Stimulated activated CD4-positive, alpha-beta T cell treated with anti-CD3 and anti-CD28 coated beads, Interleukin-1b, Interleukin-23, amount 100 ng/mL, for 48 hours (primary cell): Measurements from ENCODE around the gene NSMCE1.
"Not testable (repeated sequence)": the region's sequence is repeated elsewhere in the genome, so short reads cannot be mapped to it uniquely, and the experiment has no call there.

Experiments
- DNase-seq: peaks from one replicate; pipeline ENCODE4 v3.0.0-alpha.2; 2020

Gene NSMCE1

GRCh38 chr16:27269300-27270150 lies 953 bp upstream of the NSMCE1 start:
- DNase-seq = no peak

GRCh38 chr16:27267037-27267677 lies 1.4 kb downstream of the NSMCE1 start:
- DNase-seq = no peak

DNA sequence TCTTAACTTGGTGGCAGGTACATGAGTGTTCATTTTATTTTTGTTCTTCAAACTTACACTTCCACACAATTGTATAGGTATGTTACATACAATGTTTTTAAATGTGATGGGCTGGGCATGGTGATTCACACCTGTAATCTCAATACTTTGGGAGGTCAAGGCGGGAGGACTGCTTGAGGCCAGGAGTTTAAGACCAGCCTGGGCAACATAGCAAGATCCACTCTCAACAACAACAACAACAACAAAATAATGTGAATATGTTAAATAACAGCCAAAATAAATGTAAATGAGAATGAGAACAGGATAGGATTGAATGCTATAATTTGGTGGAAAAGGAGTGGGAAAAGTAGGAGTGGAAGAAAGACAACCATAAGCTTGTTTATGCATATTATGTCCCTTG lies 2.6 kb downstream of the NSMCE1 start:
- DNase-seq = no peak

GRCh38 chr16:27264151-27264550 lies 4.4 kb downstream of the NSMCE1 start:
- DNase-seq = no peak

- not testable (repeated sequence) for DNase-seq
Measured at GRCh38 chr16:27262904-27263423, 5.6 kb downstream of the NSMCE1 start.

- no peak for DNase-seq
Measured at GRCh38 chr16:27259710-27260109, 8.9 kb downstream of the NSMCE1 start.

DNA sequence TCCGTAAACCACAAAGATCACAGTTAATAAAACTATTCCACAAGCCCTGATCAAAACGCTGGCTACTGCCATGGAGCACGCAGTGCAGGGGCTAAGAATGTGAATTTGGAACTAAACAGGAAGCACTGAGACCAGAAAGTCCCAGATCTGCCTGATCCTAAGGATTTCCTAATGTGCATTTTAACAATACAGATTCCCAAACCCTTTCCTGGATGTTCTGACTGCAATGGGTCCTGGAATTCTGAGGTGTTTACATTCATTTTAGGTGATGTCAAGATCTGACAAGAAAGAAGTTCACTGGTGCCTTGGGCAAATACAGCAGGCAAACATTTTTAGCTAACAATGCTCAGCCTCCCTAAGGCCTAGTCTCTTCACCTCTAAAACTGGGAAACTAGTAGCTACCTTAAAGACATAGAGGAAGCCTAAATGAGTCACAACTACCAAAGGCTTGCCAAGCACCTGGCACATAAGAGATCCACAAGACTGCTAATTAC lies 10.3 kb downstream of the NSMCE1 start:
- DNase-seq = no peak

GRCh38 chr16:27257271-27257670 lies 11.3 kb downstream of the NSMCE1 start:
- no peak for DNase-seq

- no peak for DNase-seq
Measured at GRCh38 chr16:27256861-27257260, 11.7 kb downstream of the NSMCE1 start.

DNA sequence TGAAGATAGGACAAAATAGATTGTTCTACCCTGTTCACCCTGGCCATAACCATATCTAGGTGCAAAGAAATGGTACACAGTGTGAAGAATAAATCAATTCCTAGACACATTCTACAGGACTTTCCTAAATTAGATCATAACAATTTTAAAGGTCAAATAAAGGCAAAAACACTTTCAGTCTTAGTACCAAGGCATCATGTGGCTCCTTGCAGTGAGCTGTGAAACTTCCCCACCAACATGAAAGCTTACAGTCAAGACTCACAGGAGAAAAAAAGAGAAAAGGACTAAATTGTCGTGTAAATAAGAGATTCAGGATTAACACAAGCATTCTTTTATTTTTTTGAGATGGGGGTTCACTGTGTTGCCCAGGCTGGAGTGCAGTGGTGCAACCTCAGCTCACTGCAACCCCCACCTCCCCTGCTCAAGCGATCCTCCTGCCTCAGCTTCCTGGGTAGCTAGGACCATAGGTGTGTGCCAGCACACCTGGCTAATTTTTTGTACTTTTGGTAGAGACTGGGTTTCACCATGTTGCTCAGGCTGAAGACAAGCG lies 14.2 kb downstream of the NSMCE1 start:
- DNase-seq = no peak

DNA sequence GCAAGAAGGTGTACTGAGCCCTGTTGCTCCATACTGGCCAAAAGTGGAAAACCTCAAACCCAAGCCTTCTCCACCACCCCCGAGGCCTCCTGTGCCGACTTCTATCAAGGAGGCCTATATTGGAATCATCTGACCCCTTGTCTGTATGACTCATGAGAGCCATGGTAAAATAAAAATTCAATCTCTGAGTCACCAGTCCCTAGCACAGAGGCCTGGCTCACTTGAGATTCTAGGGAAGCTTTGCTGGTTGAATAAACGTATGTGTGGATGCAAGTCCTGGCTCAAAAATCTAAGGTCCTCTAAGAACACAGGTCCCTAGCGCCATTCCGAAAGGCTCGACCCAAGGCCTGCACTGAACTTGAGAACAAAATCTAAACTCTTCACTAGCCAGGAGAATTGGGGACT lies 15.0 kb downstream of the NSMCE1 start:
- DNase-seq = no peak

DNA sequence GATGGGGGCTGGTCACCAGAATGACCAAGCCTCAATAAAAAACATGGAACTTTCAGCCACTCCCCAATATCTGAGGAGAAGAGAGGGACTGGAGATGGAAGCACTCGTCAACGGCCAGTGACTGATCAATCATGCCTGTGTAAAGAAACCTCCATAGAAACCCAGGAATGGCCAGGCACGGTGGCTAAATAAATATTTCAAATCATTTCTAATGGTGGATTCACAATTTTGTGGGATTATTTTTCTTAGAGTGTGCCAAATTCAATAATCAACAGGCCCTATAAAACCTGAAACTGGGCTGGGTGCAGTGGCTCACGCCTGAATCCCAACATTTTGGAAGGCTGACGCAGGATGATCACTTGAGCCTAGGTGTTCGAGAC lies 16.4 kb downstream of the NSMCE1 start:
- no peak for DNase-seq

- DNase-seq = no peak
Measured at GRCh38 chr16:27251541-27252205, 16.9 kb downstream of the NSMCE1 start.

GRCh38 chr16:27248886-27249285 lies 19.7 kb downstream of the NSMCE1 start:
- DNase-seq = not testable (repeated sequence)

- DNase-seq = no peak
Measured at GRCh38 chr16:27248036-27248435, 20.5 kb downstream of the NSMCE1 start.

- DNase-seq = not testable (repeated sequence)
Measured at GRCh38 chr16:27247076-27247475, 21.5 kb downstream of the NSMCE1 start.

- DNase-seq = no peak
Measured at GRCh38 chr16:27246439-27246838, 22.1 kb downstream of the NSMCE1 start.

GRCh38 chr16:27245276-27246172 lies 23.0 kb downstream of the NSMCE1 start:
- DNase-seq = peak; percentile 81

GRCh38 chr16:27244363-27244755 lies 24.2 kb downstream of the NSMCE1 start:
- DNase-seq = no peak

- no peak for DNase-seq
Measured at GRCh38 chr16:27243725-27244362, 24.7 kb downstream of the NSMCE1 start.

- no peak for DNase-seq
Measured at GRCh38 chr16:27242868-27243590, 25.5 kb downstream of the NSMCE1 start.
